GM18498 (cell line): Measurements from ENCODE around the gene VWA8.
A peak's percentile ranks its signal among the peaks of the same experiment; 100 is the strongest.
"Not testable (repeated sequence)": the region's sequence is repeated elsewhere in the genome, so short reads cannot be mapped to it uniquely, and the experiment has no call there.

ENCODE experiments used
- ATAC-seq: cut with Tn5 transposase; IDR thresholded peaks from one replicate; pipeline ENCODE4 v1.9.1; 2021; ENCODE audit warnings: mild to moderate bottlenecking, moderate library complexity; ENCODE audit not compliant: unreplicated experiment

Gene VWA8

DNA sequence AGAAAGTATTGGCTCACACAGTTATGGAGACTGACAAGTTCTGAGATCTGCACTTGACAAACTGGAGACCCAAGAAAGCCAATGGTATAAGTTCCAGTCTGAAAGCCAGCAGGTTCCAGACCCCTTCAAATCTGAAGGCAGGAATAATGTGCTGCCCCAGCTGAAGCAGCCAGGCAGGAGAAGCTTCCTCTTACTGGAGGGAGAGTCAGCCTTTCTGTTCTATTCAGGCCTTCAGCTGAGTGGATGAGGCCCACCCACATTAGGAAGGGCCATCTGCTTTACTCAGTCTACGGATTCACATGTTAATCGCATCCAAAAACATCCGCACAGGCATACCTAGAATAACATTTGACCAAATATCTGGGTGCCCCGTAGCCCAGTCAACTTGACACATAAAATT lies 8.2 kb upstream of the VWA8 start:
- no peak for ATAC-seq

DNA sequence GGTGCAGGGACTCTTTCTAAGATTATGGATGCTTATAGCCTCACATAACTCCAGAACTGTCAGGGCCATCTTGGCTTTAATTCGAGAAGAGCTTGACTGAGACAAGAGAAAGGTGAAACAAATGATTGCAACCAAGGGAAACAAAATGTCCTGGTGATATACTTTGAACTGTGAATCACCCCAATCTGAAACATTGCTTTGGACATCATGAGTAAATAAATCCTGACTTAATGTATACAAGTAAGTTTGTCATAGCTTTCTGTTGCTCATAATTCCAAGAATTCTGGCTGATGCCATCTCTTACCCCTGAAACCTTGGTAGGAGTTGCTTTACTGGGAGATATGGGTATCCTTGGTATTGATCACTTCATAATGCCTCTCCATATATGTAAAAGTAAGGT lies 5.8 kb upstream of the VWA8 start:
- ATAC-seq = no peak

DNA sequence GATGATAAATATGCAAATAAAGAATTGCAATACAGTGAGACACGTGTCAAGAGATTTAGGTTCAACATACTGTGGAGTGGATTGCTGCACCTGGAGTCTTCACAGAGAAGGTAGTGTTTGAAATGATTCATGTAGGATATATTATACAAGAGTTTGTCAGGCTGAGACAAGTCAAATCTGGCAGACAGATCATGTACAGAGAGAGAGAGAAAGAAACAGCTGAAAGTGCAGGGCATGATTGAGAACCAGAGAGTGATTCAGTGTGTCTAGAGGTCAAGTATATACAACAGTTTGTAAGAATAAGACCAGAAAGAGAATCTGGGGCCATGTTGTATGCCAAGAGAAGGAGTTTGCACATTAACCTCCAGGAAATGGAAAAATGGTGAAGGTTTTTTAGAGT lies 2.1 kb upstream of the VWA8 start:
- ATAC-seq = no peak

DNA sequence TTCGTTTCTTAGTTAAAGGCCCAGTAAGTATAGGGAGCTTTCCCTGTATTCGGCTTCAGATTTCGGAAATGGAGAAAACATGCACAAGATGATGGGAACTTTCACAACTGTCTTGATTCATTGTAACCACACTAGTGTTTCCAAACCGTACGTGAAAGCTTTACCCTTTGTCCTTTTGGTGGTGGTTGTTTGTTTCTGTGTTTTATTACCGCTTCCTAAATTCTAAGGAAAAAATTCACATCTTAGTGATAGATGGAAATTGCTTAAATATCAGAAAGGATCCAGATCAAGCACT lies 504 bp upstream of the VWA8 start:
- ATAC-seq = no peak

DNA sequence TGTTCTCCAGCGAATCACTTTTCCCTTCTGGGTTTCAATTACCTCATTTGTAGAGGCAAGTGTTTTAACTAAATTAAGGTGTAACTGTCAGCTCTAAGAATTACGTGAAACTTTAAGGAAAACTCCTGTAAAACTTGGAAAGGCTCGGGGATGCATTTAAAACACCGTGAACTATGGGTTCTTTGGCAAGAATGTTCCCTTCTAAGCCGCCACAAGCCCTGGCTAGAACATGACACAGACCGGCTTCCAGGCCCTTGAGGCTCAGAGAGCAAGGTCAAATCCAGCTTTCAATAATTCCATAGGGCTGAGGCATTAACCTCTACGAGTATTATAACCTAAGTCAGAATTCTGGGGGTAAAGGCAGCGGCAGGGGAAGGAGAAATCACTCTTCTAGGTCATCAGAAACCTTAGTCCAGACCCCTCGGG lies 685 bp downstream of the VWA8 start:
- peak; percentile 1 for ATAC-seq

DNA sequence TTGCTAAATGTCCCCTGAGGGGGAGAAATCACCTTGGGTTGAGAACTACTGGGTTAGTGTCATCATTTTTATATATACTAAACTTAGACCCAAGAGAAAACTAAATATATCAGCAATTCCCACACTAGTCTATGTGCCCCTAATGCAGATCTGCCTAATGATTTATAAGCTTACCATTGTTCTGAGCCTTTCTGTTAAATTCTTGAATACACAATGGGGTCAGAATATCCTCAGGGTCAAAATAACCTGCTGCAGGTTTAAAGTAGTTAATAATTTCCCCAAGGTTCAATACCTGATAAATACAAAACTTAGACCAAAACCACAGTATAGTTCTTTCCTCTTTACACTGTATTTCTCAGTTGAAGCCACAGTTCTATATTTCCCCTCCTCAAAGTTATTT lies 4.6 kb downstream of the VWA8 start:
- no peak for ATAC-seq

DNA sequence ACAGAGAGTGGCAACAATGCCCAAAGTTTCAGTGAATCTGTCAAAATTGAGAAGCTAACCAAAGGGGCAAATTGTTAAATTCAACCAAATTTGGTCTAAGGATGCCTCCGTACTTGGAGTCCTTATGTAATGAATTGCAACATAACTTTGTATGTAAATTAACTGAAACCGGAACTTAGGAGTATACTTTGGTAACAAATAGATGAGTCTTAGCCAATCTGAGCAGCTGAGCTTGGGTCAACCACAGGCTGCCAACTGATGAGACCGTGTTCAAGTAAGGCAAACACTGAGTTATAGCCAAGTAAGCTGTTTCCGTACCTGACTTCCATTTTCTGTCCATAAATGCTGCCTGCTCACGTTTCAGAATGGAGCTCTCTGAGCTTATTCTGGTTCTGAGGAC lies 5.3 kb downstream of the VWA8 start:
- no peak for ATAC-seq

DNA sequence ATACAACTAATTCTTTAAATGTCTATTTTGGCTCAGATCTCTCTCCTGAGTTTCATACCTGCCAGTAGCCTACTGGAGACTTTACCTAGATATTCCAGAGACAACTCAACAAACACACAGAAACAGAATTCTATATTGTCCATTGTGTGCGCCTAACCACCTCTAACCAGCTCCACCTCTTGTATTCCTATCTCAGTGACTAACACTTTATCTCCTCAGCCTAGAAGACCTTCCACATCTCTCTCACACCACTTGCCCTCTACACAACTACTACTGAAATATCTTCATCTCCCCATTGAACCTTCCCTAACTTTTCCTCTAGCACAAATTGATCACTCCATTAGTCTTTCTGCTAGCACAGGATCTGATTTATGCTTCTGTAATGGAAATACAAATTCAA lies 6.7 kb downstream of the VWA8 start:
- no peak for ATAC-seq

DNA sequence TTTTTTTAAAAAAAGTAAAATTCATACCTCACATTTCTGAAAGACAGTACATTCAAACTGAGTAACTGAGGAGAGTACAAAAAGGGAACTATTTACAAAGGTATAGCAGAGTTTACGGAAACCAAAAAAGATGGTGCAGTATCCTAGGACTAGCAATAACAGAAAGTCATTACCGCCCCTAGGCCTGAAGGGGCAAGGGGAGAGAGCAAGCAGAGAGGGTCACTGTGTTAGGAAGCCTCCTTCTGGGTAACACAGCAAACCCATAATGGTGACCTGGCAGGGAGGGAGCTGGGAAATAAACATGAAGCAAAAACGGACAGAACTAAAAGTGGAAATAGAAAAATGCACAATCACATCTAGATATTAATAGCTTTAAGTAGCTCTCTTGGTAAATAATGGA lies 8.2 kb downstream of the VWA8 start:
- ATAC-seq = no peak

DNA sequence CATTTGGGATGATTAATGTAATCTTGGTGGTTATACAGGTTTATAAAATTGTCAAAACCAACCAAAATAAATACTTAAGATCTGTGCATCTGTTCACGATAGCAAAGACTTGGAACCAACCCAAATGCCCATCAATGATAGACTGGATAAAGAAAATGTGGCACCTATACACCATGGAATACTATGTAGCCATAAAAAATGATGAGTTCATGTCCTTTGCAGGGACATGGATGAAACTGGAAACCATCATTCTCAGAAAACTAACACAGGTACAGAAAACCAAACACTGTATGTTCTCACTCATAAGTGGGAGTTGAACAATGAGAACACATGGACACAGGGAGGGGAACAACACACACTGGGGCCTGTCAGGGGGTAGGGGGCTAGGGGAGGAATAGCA lies 11.8 kb downstream of the VWA8 start:
- not testable (repeated sequence) for ATAC-seq

DNA sequence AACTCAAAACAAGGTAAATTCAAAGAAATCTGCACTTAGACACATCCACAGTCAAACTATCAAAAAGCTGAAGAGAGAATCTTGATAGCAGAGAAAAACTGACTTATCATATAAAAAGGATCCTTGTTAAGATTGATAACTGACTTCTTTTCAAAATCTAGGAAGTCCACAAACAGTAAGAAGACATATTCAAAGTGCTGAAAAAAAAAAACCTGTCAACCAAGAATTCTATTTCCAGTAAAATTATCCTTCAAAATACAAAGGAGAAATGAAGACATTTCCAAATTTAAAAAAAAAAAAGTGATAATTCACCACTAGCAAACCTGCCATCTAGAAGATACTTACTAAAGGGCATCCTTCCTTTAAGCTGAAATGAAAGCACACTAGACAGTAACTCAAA lies 15.0 kb downstream of the VWA8 start:
- ATAC-seq = no peak

DNA sequence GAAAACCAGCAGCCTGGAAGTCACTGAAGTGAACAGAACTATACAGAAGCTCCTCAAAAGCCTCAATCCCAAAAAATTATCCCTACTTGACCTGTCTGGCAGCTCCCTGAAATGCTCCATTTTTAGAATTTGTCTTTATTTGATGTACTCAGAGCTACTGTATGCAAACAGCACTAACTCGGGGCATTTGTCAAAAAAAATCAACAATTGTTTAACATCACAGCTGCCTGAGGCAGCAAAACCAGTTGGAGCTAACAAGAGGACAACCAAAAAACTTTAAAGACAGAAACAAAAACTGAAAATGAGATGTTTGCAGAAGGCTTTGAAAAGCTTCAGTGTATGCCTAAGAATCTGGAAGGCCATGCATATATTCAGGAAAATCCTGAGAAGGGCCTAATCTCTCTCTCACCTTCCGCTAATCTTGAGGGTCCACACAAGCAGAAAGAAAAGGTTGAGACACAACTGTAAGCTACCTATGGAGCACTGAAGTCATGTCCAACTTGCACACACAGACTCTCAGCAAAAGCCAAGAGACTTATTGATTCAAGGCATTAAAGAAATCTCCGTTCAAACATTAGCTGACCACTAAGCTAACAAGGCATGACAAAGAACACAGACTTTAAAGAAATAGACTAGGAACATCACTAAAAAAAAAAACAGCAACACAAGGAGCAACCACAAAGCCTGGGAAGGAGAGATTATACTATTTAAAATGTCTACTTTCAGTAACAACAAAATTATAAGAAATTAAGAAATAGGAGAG lies 16.1 kb downstream of the VWA8 start:
- ATAC-seq = no peak

DNA sequence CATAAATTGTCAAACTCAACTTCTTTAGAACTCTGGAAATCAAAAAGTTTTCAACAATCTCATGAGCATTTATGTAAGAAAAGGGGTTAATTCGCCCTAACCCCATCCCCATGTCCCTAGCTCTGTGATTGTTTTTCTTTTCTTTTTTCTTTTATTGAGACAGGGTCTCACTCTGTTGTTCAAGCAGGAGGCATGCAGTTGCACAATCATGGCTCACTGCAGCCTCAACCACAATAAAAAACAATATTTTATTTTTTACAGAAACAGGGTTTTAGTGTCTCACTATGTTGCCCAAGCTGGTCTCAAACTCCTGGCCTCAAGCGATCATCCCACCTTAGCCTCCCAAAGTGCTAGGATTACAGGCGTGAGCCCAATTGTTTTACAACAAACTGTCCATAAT lies 16.7 kb downstream of the VWA8 start:
- ATAC-seq = no peak

DNA sequence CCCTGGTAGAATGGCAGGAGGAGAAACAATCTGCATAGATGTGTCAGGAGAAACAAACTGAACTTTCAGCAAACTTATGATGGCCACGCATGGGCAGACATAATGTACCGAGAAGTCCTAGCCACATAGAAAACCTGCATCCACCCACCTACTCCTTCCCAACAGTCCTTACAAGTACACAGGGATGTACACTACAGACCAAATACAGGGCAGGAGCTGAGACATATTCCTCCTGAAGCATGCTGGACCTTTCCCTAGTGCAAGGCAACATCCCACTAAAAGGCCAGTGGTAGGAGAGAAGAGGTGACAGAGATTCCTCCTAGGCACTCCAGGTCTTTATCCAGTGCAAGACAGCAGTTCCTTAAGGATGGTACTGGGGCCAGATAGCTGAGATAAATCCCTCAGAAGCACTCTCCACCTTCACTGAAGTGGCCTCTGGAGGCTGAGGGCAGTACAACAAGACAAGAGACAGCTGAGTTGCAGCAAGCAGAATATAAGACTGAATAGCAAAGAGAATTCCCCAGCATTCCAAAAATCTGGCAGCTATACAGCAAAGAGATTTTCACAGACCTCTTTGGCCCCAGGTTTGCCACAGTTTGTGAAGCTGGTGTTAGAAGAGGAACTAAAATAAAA lies 18.3 kb downstream of the VWA8 start:
- ATAC-seq = no peak

DNA sequence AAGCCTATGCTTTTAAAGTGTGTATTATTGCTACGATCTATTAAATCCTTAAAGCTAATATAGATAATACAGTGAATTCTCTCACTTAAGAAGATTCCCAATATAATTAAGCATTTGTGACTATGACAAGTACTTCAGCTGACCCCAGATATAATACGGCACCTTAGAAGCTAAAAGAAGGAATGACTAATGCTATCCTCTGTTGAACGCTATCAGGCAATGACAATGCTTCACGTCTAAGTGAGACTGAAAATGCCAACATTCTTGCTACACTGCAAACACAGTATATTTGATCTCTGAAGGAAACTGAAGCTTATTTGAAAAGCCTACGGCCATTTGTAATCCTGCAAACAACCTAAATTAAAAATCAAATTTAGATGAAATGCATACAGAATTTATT lies 19.7 kb downstream of the VWA8 start:
- no peak for ATAC-seq

DNA sequence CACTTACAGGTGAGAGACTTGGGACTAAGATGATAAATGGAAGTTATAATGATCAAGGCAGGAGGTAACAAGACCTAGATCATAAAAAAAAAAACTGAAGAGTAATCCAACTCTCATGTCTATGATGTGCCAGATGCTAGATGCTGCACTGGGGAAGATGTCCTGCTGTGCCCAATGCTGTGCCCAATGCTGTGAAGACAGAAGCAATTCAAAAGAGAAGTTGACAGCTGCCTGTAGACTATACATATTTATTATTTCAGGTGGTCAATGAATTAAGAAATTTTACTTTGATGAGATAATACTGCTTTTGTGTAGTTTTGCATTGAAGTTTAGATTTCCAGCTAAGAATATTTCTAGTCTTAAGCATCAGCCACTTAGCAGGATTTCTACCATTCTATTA lies 21.5 kb downstream of the VWA8 start:
- ATAC-seq = no peak

DNA sequence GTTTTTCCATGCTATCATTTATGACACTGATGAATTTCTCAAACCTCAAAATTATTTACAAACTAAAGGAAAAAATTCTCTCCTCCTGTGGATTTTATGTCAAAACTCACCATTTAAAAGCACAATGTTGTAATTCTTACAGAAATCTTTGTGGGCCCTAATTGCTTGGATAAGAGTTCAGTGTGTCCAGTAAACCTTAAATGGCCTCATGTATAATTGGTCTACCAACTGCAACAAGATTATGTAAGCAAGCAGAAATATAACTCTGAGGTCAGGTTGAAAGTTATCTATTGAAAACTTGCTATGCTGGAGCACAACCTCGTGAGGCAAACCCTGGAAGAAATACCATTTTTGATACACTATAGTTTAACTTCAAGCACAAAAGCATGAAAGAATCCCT lies 22.0 kb downstream of the VWA8 start:
- ATAC-seq = no peak

DNA sequence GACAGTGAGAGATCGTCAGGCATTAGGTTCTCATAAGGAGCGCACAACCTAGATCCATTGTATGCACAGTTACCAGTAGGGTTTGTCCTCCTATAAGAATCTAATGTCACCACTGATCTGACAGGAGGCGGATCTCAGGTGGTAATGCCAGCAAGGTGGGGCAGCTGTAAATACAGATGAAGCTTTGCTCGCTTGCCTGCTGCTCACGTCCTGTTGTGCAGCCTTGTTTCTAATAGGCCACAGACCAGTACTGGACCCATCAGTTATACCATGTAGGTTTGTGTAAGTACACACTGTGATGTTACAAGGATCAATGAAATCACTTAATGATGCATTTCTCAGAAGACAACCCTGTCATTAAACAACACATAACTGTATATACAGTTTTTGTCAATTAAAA lies 23.5 kb downstream of the VWA8 start:
- ATAC-seq = no peak

DNA sequence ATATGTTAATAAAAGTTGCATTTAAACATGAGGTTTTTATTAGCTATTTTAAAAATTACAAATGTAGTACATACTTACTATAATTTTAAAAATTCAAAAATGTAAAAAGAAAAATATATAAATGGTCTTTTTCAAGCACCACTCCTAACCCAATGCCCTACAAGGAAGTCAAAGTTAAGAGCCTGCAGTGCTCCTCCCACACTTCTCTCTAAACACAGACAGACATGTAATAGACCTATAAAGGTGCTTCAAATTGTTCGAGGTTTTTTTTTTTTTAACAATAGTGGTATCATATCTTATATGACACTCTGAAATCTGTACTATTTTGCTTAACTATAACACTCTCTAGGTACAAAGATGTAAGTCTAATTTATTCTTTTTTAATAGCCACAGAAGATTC lies 25.4 kb downstream of the VWA8 start:
- no peak for ATAC-seq

DNA sequence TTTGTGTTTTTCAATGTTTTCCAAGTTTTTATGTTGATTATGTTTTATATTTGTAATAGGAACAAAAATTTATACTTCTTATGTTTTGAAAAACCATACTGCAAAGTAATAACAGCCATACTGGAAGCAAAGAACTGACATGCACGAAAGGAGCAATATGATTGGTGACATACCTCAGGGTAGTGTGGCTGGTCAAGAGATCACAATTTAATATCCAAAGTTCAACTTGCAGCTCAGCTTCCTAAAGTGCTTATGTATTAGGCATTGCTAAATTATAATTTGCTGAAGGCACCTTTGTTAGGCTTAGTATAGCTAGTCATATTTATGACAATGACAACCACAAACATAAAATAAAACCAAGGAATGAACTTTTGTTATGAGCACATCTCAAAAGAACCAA lies 25.9 kb downstream of the VWA8 start:
- no peak for ATAC-seq

DNA sequence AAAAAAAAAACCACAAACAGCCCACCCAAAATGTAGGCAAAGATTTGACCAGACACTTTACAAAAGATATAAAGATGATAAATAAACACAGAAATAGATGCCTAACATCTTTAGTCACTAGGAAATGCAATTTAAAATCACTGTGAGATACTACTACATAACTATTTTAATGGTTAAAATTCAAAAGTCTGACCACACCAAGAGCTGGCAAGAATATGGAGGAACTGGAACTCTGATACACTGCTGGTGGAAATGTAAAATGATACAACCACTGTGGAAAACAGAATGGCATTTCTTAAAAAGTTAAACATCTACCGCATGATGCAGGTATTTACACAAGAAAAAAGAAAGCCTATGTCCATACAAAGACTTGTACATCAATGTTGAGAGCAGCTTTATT lies 26.8 kb downstream of the VWA8 start:
- no peak for ATAC-seq

DNA sequence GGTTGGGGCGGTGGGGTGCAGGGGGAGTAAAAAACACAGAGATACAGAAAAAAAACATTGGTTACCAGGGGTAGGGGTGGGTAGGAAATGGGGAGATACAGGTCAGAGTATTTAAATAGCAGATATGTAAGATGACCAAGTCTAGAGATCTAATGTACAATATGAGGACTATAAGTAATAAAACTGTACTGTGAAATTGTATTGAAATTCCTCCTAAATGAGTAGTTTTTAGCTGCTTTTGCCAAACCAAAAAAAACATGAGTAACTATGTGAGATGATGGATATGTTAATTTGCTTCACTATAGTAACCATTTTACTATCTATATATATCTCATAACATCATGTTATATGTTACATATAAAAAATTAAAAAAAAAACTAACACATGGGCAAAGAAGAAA lies 29.6 kb downstream of the VWA8 start:
- no peak for ATAC-seq

DNA sequence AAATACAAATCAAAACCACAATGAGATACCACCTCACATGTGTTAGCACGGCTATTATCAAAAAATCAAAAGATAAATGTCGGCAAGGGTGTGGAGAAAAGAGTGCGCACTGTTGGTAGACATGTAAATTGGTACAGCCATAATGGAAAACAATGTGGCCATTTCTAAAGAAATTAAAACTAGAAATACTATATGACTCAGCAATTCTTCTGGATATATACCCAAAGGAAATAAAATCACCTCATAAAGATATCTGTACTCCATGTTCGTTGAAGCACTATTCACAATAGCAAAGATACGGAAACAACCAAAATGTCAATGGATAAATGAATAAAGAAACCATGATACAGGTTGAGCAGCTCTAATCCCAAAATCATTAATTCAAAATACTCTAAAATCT lies 30.8 kb downstream of the VWA8 start:
- ATAC-seq = no peak
